ENCODE data around the gene IGFN1.

Gene IGFN1

GRCh38 chr1:201163707-201164106 lies 26.9 kb upstream of the IGFN1 start:
- DNase-seq (ENCODE audit: low read depth in 2 of 2) = no peak

GRCh38 chr1:201164645-201165044 lies 26.0 kb upstream of the IGFN1 start:
- no peak for DNase-seq (ENCODE audit: low read depth in 2 of 2)

GRCh38 chr1:201167041-201167991 lies 23.3 kb upstream of the IGFN1 start:
- DNase-seq (ENCODE audit: low read depth in 2 of 2) = no peak

- no peak for DNase-seq (ENCODE audit: low read depth in 2 of 2)
These were observed 21.4 kb upstream of the IGFN1 start for GRCh38 chr1:201169203-201169602.

GRCh38 chr1:201169971-201170532 lies 20.6 kb upstream of the IGFN1 start:
- no peak for DNase-seq (ENCODE audit: low read depth in 2 of 2)

- DNase-seq (ENCODE audit: low read depth in 2 of 2) = peak; percentile 35 to 38
These were observed 20.0 kb upstream of the IGFN1 start for GRCh38 chr1:201170533-201171062.

- peak in 1 of 2 donors; percentile 1 for DNase-seq (ENCODE audit: low read depth in 2 of 2)
These were observed 19.3 kb upstream of the IGFN1 start for GRCh38 chr1:201171063-201172036.

- no peak for DNase-seq (ENCODE audit: low read depth in 2 of 2)
These were observed 18.3 kb upstream of the IGFN1 start for GRCh38 chr1:201172326-201172725.

GRCh38 chr1:201172999-201173610 lies 17.5 kb upstream of the IGFN1 start:
- DNase-seq (ENCODE audit: low read depth in 2 of 2) = no peak

GRCh38 chr1:201173736-201174135 lies 16.9 kb upstream of the IGFN1 start:
- DNase-seq (ENCODE audit: low read depth in 2 of 2) = no peak

GRCh38 chr1:201175820-201176500 lies 14.7 kb upstream of the IGFN1 start:
- no peak for DNase-seq (ENCODE audit: low read depth in 2 of 2)

- no peak for DNase-seq (ENCODE audit: low read depth in 2 of 2)
These were observed 13.7 kb upstream of the IGFN1 start for GRCh38 chr1:201176940-201177339.

GRCh38 chr1:201178718-201179117 lies 11.9 kb upstream of the IGFN1 start:
- no peak for DNase-seq (ENCODE audit: low read depth in 2 of 2)

- DNase-seq (ENCODE audit: low read depth in 2 of 2) = no peak
These were observed 10.5 kb upstream of the IGFN1 start for GRCh38 chr1:201180141-201180540.

- DNase-seq (ENCODE audit: low read depth in 2 of 2) = no peak
These were observed 9.7 kb upstream of the IGFN1 start for GRCh38 chr1:201180901-201181300.

- no peak for DNase-seq (ENCODE audit: low read depth in 2 of 2)
These were observed 9.3 kb upstream of the IGFN1 start for GRCh38 chr1:201181323-201181722.

GRCh38 chr1:201181726-201182125 lies 8.9 kb upstream of the IGFN1 start:
- DNase-seq (ENCODE audit: low read depth in 2 of 2) = no peak

GRCh38 chr1:201183209-201183608 lies 7.4 kb upstream of the IGFN1 start:
- DNase-seq (ENCODE audit: low read depth in 2 of 2) = no peak

- no peak for DNase-seq (ENCODE audit: low read depth in 2 of 2)
These were observed 6.9 kb upstream of the IGFN1 start for GRCh38 chr1:201183753-201184152.

- DNase-seq (ENCODE audit: low read depth in 2 of 2) = no peak
These were observed 6.1 kb upstream of the IGFN1 start for GRCh38 chr1:201184307-201185122.
